Activated T-cell treated with anti-CD3 and anti-CD28 coated beads, Interleukin-2, amount 50 U/mL, for 1 hour (primary cell): ENCODE data around the gene CACNA1A.
"Not testable (repeated sequence)": the region's sequence is repeated elsewhere in the genome, so short reads cannot be mapped to it uniquely, and the experiment has no call there.

Experiments
- DNase-seq: peaks from one replicate; pipeline ENCODE4 v3.0.0-alpha.2; 2020

Gene CACNA1A

DNA sequence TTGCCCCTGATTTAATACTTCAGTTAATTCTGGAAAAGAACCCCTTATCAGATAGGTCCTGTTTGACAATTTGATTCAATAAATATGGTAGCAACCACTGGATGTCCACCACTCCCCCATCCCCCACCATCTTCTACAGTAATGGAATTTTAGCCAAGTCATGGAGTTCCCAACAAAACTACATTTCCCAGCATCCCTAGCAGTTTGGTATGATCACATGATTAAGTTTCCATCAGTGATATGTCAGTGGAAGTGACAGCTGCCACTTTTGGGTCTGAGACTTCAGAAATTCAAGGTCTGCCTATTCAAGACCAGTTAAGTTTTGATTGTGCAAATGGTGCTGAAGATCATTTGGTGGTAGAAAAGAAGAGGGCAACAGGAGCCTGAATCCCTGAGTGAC lies 85.5 kb downstream of the CACNA1A start:
- no peak for DNase-seq

DNA sequence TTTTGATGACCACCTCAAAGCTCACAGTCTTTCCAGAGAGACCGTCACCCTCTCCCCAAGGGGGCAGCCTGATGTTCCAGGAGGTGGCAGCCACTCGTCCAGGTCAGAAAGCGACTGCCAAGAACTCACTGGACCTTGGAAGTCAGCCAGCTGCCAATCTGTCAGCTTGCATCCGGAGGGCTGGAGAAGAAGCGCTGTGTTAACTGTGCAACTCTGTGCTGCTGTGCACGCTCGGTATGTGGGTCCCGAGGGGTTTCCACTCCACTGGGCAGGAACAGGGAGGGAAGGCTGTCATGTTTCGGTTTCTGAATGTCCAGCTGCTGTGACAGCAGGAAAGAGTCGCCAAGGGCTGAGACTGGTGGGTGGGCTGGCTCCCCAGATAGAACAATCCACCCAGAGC lies 89.2 kb downstream of the CACNA1A start:
- DNase-seq, result no peak

DNA sequence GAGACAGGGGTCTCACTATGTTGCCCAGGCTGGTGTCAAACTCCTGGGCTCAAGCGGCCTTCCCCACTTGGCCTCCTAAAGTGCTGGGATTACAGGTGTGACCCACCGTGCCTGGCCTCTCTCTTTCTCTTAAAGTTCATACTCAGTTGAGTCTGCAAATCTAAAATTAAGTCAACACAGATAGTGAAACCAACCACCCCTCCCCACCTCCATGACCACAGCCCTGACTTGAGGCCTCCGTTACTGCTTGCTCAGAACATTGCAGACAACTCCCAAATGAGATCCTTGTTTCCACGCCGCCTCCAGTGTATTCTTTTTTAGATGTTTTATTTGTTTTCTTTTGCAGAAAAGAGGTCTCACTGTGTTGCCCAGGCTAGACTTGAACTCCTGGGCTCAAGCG lies 94.4 kb downstream of the CACNA1A start:
- no peak for DNase-seq

DNA sequence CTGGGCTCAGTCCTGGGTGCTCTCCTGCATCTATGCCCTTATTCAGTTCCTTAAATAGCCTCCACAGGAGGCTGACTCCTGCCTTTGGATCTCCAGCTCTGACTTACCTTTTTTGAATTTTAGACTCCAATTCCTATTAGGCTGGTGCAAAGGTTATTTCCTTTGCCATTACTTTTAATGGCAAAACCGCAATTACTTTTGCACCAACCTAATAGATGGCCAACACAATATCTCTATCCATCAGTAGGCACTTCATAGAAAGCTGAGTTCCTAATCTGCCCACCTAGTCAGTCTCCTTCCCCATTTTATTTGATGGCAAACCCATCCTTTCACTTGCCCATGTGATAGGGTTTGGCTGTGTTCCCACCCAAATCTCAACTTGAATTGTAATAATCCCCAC lies 95.3 kb downstream of the CACNA1A start:
- DNase-seq, result no peak

DNA sequence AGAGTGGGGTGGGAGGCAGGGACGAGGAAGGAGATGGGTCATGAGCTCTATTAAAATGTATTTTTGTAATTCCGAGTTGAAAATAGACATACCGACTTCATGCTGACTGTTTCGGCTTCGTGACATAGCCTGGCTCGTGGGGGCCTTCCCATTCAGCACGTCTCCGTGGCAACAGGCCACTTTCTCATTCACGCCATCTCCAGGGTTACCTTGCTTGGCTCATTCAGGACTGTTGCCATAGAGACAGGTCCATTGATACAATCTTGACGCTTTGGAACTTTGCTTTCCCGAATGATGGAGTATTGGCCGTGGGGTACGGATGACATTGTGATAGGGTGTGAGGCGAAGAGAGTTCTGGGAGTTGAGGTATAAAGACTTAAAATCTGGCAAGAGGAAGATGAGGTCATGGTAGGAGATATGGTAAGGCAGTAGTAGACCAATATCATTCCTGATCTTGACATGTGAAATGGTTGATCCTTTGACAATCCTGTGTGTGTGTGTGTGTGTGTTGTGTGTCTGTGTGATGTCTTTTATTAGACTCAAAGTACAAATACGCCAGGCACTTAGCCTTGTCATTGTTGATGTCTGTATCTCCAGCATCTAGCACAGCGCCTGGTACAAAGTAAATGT lies 97.3 kb downstream of the CACNA1A start:
- no peak for DNase-seq

DNA sequence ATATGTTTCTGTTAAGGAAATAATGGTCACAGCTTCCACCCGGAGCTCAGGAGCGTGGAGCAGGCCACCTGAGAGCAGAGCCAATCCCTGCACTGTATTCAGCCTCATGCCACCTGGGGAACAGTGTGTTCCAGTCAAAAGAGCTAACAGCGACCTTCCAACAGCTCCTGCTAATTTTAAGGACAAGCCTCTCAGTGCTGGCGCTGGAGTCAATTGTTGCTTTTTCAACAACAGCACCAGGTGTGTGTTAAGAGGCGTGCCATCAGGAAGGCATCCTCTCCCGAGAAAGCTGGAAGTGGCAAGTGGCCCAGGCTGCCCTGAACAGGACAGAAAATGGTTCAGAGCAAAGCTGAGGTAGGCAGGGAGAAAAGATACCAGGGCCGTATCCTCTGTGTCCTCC lies 102.0 kb downstream of the CACNA1A start:
- no peak for DNase-seq

- DNase-seq, result no peak
Measured at GRCh38 chr19:13401388-13401787, 104.9 kb downstream of the CACNA1A start.

DNA sequence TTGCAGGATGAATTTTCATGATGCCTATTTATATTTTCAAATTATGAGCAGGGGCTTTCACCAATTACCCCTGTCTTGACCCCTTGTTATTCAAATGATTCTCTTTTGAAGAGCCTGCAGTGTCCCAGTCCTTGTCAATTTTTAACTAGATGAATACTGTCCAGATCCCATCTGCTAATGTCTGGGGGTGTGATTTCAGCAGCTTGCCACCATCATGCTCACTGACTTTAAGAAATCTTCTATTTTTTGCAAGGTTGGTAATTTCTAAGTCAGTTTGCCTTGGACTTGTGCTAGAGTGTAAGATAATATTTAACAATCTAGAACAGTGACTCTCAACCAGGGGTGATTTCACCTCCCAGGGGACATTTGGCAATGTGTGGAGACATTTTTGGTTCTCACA lies 106.0 kb downstream of the CACNA1A start:
- DNase-seq, result no peak

GRCh38 chr19:13399746-13400145 lies 106.5 kb downstream of the CACNA1A start:
- no peak for DNase-seq

GRCh38 chr19:13398780-13399726 lies 107.2 kb downstream of the CACNA1A start:
- no peak for DNase-seq

DNA sequence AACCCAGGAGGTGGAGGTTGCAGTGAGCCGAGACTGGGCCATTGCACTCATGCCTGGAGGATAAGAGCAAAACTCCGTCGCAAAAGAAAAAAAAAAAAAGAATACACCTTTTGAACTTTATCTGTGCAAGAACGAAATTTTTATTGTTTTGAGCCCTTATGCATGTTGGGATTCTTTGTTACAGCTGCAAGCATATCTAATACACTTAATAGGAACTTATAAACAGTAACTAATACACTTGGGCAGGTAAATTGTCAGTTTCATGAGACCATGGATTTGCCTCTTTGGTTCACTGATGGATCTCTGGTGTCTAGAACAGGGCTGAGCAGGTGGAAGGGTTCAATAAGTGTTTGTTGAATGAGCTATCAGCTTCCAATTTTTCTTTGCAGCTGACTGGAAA lies 108.1 kb downstream of the CACNA1A start:
- DNase-seq, result no peak

DNA sequence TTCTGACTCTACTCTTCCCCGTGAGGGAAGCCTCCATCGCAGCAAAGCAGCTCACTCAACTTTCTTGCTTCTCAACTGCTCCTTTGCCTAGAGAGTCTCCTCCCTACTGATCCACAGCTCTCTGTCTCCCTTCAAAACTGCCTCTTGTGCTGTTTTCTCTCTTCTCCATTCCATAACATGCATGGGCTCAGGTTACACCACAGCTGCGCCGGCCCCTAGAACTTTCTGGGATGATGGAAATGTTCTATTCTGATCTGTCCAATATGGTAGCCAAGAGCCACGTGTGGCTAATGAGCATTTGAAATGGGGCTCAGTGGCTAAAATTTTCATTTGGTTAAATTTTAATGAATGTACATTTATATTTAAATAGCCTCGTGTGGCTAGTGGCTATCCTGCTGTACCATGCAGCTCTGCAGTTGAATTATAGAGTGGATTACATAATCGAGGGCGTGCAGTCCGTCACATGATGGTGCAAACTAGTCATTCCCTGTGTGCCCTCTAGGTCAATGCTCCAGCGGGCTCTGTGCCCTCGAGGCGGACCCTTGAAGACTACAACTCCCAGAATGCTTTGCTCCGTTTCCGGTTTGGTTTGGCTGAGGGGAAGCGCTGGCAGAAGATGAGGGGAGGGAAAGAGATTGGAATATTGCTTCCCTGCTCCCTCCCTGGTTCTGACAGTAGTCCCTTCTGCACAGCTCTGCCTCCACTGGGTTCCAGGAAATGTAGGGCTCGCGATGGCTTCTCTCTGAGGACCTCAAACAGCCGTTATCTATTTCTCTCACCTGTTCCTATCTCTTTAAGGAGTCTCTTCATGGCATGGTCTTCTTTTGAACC lies 109.8 kb downstream of the CACNA1A start:
- no peak for DNase-seq

GRCh38 chr19:13382633-13382938 lies 123.7 kb downstream of the CACNA1A start:
- DNase-seq, result no peak

DNA sequence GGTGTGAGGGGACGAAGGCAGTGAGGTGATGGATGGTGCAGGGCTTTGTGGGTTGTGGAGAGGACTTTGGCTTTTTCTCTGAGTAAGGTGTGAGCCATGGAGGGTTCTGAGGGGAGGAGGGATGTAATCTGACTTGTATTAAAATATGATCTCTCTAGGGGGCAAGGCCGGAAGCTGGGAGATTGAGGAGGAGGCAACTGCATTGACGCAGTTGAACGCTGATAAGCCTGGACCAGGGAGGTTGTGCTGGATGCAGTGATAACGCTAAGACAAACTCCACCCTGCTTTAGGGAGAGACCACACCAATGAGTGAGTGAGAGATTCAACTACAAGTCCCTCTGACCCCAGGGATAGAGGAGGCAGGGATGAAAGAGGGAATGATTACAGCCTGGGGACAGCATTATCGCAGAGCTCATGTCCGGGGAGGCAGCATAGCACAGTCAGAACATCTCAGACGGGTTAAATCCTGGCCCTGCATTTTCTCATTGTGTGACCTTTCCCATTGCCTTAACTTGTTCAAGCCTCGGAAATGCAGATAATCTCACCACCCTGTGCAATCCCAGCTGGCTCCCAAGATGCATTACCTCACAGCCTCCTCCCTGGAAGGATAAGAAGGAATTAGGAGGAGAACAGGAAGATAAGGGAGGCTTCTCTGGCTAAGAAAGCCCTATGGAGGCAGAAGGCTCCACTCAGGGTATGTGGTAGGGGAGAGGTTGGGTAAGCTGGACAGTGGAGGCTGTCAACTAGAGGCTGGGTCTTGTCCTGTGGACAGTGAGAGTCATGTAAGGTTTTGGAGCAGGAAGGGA lies 124.2 kb downstream of the CACNA1A start:
- DNase-seq, result no peak

DNA sequence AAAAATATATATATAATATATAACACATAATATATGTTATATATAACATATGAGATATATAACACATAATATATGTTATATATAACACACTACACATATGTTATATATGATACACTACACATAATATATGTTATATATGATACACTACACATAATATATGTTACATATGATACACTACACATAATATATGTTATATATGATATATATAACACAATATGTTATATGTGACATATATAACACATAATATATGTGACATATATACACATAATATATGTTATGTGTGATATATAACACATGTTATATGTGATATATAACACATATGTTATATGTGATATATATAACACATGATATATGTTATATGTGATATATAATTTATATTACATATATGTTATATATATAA lies 129.7 kb downstream of the CACNA1A start:
- no peak for DNase-seq

- DNase-seq, result no peak
Measured at GRCh38 chr19:13373599-13373998, 132.7 kb downstream of the CACNA1A start.

DNA sequence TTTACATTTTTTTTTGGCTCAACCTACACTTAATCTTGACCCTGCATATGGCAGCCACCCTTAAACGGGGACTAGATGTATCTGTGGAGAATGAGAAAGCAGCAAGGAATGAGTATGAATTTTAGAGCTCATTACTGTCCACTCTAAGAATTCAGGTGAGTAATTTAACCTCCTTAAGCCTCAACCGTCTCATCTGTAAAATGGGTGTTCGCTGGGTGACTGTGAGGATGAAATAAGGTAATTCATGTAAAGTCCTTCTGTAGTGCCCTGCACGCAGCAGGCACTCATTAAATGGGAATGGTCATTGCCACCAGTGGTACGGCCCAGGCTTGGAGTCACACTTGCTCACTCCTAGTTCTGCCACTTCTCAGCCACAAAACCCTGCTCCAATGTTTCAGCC lies 135.3 kb downstream of the CACNA1A start:
- no peak for DNase-seq

DNA sequence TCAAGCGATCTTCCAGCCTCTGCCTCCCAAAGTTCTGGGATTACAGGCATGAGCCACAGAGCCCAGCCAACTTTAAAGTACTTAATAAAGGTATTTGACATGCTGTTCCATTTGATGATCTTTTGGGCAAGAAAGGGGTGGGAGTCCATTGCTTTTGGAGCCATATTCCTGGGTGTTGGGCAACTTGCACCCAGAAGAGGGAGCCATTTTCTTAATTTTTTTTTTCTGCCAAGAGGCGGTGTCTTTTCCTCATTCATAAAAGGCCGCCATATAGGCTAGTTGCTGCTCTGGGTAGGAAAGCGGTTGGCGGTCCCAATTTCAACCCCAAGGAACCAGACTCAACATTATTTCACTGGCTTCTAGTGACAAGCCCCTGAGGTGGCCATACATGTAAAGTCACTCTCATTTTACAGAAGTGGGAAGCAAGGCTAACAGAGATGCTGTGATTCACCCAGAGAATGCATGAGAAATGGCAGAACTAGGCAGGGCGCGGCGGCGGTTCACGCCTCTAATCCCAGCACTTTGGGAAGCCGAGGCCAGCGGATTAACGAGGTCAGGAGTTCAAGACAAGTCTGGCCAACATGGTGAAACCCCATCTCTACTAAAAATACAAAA lies 139.6 kb downstream of the CACNA1A start:
- no peak for DNase-seq

- no peak for DNase-seq
Measured at GRCh38 chr19:13363954-13364353, 142.3 kb downstream of the CACNA1A start.

DNA sequence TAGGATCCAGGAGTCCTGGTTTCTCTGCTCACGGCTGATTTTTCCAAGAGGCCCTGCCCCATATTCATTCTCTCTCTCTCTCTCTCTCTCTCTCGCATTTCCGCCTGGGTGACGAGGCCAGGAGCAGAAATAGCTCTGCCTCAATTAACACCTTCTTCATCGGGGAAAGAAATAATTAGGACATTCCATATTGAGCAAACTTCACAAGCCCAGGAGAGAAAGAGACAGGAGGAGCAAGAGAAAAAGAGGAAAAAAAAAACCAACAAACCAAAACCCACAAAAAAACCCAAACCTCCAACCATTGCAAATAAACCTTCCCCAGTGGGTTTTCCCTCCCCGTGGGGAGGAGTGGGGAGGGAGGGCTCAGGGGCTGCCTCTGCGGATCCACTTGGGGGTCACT lies 143.0 kb downstream of the CACNA1A start:
- DNase-seq, result no peak

GRCh38 chr19:13362668-13363067 lies 143.6 kb downstream of the CACNA1A start:
- DNase-seq, result no peak

DNA sequence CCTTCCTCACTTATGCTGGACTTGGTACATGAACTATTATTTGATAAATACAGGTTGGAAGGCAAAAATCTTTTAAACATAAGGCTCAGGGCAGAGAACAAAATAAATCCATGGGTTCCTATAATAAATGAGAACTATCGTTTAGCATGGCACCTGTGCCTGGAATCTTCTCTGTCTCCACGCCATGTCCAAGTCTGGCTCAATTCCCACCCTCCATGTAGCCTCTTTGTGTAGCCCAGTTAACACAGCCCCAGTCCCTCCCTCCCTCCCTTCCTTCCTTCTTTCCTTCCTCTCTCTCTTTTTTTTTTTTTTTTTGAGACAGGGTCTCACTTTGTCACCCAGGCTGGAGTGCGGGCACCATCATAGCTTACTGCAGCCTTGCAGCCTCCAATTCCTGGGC lies 144.6 kb downstream of the CACNA1A start:
- DNase-seq, result not testable (repeated sequence)
